CD4-positive, alpha-beta T cell treated with Interleukin-6 for 4 hours (primary cell): ENCODE data around the gene CCNH.

Experiments
- DNase-seq: peaks from one replicate; pipeline ENCODE4 v3.0.0-alpha.2; 2020; ENCODE audit warnings: mixed read lengths

The CCNH gene

DNA sequence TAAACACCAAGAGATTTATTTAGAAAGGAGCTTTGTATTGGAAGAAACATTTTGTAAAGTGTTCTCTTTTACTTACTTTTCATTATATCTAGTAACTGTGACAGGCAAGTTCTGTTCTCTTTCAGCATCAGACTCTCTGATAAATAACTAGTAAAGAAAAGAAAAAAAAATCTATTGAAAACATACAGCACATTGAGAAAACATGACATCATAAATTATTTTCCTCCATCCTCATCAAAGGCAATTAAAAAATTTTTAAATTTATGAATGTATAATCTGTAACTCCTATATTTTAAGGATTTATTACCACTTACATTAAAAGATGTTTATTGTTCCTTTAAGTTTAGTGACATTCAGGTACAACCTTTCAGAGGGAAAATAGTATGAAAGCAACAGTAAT is 11.1 kb downstream of the CCNH start:
- DNase-seq: no peak

GRCh38 chr5:87400305-87400899 is 12.3 kb downstream of the CCNH start:
- no peak for DNase-seq

GRCh38 chr5:87399720-87400119 is 13.0 kb downstream of the CCNH start:
- no peak for DNase-seq

GRCh38 chr5:87398981-87399614 is 13.6 kb downstream of the CCNH start:
- DNase-seq: no peak

DNA sequence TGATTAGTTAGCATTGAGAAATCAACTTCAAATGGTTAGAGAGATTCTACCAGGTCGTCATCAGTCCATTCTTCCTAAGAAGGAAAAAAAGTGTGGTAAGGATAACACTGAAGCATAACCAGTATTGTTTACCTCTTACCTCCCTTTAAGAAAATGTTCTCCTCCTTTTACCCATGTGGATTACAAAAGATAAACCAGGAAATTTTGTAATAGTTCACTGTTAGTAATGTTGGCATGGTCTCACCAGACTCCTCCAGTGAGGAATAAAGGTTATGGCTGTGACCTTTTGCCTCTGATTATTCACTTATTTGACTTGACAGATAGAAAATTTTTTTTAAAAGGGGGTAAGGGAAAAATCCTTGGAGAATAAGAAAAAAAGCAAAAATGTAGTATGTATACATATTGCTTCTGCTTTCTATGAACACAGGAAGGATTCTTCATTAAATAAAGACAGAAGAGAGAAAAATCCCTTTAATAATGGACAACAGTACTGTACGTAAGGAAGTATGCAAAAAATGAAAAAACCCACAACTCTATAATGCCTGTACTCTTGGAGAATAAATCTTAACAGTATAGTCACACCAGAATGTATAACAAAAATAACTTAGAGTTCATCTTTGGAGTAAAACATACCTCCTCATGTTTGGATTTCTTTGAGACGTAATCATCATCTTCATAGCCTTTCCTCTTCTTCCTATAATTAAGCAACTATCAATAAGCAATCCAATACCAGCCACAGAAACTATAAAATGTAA is 18.1 kb downstream of the CCNH start:
- no peak for DNase-seq

DNA sequence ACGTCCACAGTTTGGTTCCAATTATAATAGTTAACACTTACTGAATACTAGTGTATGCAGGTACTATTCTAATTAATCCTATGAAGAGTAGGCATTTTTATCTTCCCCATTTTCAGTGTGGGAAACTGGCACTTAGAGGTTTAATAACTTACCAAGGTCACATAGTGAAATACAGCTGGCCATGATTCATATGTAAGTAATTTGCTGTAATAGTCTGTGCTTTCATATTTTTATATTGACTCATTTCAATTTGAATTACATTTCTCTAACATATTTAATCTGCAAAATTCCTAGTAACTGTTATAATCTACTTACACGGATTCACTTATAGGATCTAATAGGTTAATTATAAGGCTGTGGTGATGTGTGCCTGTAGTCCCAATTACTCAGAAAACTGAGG is 19.4 kb downstream of the CCNH start:
- no peak for DNase-seq

GRCh38 chr5:87392801-87393200 is 19.9 kb downstream of the CCNH start:
- no peak for DNase-seq

DNA sequence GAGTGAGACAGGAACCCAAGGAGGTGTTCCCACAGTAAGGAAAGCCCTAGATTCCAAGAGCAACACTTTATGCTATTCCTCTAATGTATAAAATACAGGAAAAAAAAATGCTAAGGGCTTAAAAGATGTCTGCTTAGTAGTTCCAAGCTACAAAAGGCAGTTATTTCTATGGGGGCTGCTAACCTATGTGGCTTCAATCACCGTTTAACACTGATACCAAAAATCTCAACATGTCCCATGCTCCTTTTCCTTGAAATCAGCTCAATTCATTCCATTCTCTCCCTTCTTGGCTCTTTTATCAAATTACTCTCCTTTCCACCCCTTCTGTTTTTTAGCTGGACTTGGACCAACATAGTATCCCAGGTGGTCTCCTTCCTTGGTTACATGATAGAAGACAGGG is 20.6 kb downstream of the CCNH start:
- no peak for DNase-seq

- no peak for DNase-seq
Measured at GRCh38 chr5:87390576-87391199, 22.0 kb downstream of the CCNH start.

GRCh38 chr5:87390075-87390474 is 22.7 kb downstream of the CCNH start:
- no peak for DNase-seq

- no peak for DNase-seq
Measured at GRCh38 chr5:87389296-87390034, 23.3 kb downstream of the CCNH start.

DNA sequence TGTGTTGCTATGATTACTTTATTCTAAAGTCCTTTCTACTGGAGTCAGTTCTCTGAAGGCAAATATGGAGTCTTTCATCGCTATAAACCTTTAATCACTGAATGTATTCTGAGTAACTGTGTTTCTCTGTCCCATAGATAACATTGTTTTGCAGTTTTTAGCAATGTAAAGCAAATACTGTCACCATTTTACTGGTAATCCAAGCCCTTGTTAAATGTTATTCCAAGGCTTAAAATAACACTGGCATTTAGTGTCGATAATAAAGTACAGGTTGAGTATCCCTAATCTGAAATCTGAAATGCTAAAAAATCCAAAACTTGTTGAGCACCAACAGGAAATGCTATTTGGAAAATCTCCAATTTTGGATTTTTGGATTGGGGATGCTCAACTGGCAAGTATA is 24.6 kb downstream of the CCNH start:
- no peak for DNase-seq

GRCh38 chr5:87385802-87386201 is 26.9 kb downstream of the CCNH start:
- no peak for DNase-seq

- no peak for DNase-seq
Measured at GRCh38 chr5:87383216-87383615, 29.5 kb downstream of the CCNH start.

GRCh38 chr5:87382224-87382623 is 30.5 kb downstream of the CCNH start:
- DNase-seq: no peak

DNA sequence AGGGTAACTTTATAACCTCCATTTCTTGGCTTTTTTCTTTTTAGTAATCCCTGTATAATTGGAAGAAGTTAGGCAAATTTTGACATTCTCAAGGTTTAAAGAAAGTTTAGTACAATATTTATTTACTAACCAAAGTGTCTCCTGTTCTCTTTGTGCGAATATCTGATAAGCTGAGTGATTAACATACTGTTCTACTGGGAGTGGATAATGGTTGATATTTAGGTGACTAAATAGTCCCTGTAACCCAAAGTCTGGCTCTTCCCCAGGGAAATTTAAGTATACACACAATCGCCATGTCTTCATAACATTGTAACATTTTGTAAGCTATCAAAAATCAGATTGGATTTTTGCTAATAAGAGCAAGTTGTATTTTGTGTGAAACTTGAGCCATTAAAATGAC is 40.0 kb downstream of the CCNH start:
- DNase-seq: no peak

DNA sequence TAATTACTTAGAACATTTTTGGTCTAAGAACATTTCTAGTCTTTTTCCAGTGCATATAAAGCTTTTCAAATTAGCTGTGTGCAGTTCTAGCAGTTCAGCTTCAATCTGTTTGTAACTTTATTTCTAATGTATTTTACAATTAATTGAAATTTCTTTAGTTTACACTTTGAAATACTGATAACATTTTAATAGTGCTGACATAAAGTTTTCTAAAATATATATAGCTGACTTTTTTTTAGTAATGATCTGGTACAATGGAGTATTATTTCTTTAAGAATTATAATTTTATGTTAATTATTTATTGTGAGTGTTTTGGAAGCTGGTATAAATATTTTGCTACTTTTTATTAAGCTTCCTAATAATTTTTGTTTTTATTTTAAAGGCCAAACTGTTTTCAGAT is 43.3 kb downstream of the CCNH start:
- no peak for DNase-seq

DNA sequence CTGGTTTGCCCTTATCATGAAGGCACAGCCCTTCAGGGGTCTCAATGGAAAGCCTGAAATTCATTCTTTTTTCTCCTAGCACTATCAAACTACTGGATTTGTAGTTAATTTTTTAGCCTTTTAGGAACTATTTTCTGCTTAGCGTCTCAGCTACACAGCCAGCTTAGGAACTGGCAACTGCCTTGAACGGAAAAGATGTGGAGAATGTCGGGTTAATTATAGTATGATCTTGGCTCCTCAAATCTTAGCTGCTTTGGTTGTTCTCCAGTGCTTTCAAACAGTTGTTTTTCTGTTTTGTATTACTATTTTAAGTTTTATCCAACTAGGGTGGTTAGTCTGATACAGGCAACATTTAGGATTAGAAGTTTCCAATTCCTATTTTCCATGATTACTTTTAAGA is 44.1 kb downstream of the CCNH start:
- no peak for DNase-seq

DNA sequence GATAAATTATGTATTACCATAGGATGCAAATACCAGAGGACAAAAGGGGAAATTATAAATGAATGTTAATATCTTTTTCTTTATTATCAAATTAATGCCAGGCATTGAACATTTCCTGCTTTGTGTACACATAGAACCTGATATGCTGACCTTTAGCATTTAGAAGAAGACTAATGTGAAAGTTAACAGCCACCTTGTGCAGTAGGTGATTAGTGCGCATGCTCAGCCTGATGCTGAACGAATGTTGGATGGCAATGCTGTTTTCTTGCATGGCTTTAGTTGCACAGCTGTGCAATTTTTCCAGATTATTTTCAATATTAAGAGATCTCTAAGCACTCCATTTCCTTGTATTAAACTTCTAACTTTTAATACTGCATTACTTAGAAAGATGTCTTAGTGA is 45.5 kb downstream of the CCNH start:
- DNase-seq: no peak

- DNase-seq: no peak
Measured at GRCh38 chr5:87361536-87362213, 51.1 kb downstream of the CCNH start.

DNA sequence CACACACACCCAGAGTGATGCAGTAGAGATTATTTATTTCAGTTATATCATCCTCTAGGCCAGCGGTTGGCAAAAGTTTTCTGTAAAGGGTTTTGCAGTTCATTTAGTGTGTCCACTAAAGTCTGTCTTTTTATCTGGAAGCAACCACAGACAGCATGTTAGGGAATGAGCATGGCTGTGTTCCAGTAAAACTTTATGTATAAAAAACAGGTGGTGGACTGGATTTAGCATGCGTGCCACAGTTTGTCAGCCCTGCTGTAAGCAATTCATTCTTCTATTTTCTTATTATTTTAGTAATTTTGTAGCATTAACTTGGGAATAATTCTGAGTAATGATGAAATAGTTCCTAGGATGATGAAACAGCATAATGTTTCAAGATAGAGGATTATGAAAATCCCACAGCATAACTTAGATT is 51.7 kb downstream of the CCNH start:
- no peak for DNase-seq

DNA sequence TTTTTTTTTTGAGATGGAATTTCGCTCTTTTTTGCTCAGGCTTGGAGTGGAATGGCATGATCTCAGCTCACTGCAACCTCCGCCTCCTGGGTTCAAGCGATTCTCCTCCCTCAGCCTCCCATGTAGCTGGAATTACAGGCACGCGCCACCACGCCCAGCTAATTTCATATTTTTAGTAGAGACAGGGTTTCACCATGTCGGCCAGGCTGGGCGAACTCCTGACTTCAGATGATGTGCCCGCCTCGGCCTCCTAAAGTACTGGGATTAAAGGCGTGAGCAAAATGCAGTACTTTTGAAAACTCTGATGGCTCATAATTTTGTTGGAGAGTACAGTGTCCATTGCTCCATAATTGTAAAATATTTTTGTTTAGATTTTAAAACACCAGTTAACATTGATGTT is 52.6 kb downstream of the CCNH start:
- DNase-seq: no peak

DNA sequence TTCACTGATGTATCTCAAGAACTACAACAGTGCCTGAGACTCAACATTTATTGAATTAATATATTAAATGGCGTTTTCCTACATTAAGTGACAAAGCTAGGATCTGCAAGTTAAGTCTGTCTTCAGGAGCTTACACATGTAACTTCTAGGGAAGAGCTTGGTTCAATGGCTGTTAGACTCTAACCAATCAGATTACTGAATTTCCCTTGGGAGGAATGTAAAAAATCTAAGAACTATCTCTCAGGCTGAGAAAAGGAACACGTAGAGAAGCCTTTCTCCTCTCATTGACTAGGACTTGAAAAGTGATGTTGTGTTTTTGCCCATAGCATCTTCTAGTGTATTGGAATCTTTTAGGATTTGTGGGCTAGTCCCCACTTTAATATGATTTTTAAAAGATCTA is 53.6 kb downstream of the CCNH start:
- no peak for DNase-seq
